HG03159 (cell line): ENCODE data around the gene OR51B4.
"Not testable (repeated sequence)": the region's sequence is repeated elsewhere in the genome, so short reads cannot be mapped to it uniquely, and the experiment has no call there.

Experiments used
- ATAC-seq: cut with Tn5 transposase; IDR thresholded peaks from one replicate; pipeline ENCODE4 v1.9.1; 2021; ENCODE audit warnings: mild to moderate bottlenecking, moderate library complexity; ENCODE audit not compliant: unreplicated experiment

The OR51B4 gene

GRCh38 chr11:5301846-5302245 lies at the start of gene OR51B4:
Gene OR51B4 (minus strand): TSS chr11:5301946. CDS start chr11:5301946, 0 bp downstream.
- no peak for ATAC-seq

GRCh38 chr11:5351208-5351607 lies 49.5 kb upstream of the OR51B4 start, which contains the start of gene OR51B6:
Gene OR51B6 (plus strand): TSS chr11:5351508. CDS start chr11:5351508, 0 bp downstream.
- no peak for ATAC-seq

GRCh38 chr11:5349550-5349949 lies 47.8 kb upstream of the OR51B4 start:
- ATAC-seq = no peak

GRCh38 chr11:5348551-5349194 lies 46.9 kb upstream of the OR51B4 start:
- no peak for ATAC-seq

- ATAC-seq = no peak
These were observed 44.1 kb upstream of the OR51B4 start for GRCh38 chr11:5345831-5346230.

- ATAC-seq = no peak
These were observed 42.0 kb upstream of the OR51B4 start, which contains the start of gene OR51B5 for GRCh38 chr11:5343474-5344335. Gene OR51B5 (minus strand): TSS chr11:5343524. CDS start chr11:5343524, 0 bp downstream.

- ATAC-seq = peak; percentile 73
These were observed 38.1 kb upstream of the OR51B4 start for GRCh38 chr11:5339771-5340322.

GRCh38 chr11:5337253-5337652 lies 35.5 kb upstream of the OR51B4 start:
- not testable (repeated sequence) for ATAC-seq

- no peak for ATAC-seq
These were observed 34.6 kb upstream of the OR51B4 start for GRCh38 chr11:5336331-5336730.

GRCh38 chr11:5335170-5335569 lies 33.4 kb upstream of the OR51B4 start:
- ATAC-seq = no peak

GRCh38 chr11:5324197-5324596 lies 22.5 kb upstream of the OR51B4 start, which contains the start of gene OR51B2:
Gene OR51B2 (minus strand): TSS chr11:5324297. CDS start chr11:5324297, 0 bp downstream.
- ATAC-seq = no peak

- no peak for ATAC-seq
These were observed 15.5 kb upstream of the OR51B4 start for GRCh38 chr11:5317292-5317691.

GRCh38 chr11:5313326-5314023 lies 11.7 kb upstream of the OR51B4 start:
- not testable (repeated sequence) for ATAC-seq

- ATAC-seq = no peak
These were observed 8.7 kb upstream of the OR51B4 start for GRCh38 chr11:5310423-5310822.

- ATAC-seq = no peak
These were observed 5.7 kb upstream of the OR51B4 start for GRCh38 chr11:5307256-5308019.

GRCh38 chr11:5304046-5304445 lies 2.3 kb upstream of the OR51B4 start:
- no peak for ATAC-seq

GRCh38 chr11:5303626-5304025 lies 1.9 kb upstream of the OR51B4 start:
- no peak for ATAC-seq

- ATAC-seq = no peak
These were observed 1.5 kb downstream of the OR51B4 start for GRCh38 chr11:5300251-5300650.

- no peak for ATAC-seq
These were observed 3.3 kb downstream of the OR51B4 start for GRCh38 chr11:5298451-5298850.

- ATAC-seq = no peak
These were observed 3.9 kb downstream of the OR51B4 start for GRCh38 chr11:5297721-5298323.
